ENCODE data around the gene EPAS1.

Gene EPAS1

GRCh38 chr2:46260305-46260704 lies 36.9 kb upstream of the EPAS1 start:
- no peak for DNase-seq (ENCODE audit: extremely low spot score)
- POLR2A ChIA-PET, result no interaction called here
- CTCF ChIA-PET, result no interaction called here
- TF ChIP-seq PKNOX1 (IDR thresholded peaks at IDR 0.05) (no peak), ARNT (IDR thresholded peaks at IDR 0.05) (no peak)

DNA sequence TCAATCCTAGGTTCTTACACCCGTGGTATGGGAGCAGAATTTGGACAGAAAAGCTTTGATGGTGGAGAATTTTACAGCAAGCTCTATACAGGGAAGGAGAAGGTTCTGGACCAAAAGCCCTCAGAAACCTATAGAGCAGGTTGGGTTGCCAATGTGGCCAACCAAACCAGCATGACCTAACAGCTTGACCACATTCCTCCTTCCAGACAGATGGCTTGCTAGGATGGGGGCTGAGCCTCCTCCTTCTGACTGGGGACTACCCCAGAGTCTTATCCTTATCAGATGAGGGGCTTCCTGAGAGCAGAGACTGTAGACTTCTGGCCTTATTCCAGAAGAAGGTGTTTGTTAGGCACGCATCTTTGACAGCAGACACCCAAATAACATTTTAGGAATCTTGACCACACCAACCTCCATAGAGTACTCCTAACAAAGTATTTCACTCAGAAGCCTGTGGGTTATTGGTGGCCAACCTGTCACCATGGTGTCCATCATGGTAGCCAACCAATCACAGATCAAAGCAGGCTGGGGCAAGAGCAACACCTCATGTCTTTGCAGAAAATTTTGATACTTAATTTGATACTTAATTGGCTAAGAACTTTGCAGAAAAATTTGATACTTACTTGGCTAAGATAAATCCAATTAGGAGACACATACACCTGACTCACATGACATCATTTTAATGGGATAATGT lies 34.8 kb upstream of the EPAS1 start:
- DNase-seq (ENCODE audit: extremely low spot score), result no peak
- TF ChIP-seq CTBP1 (IDR thresholded peaks at IDR 0.05; ENCODE audit: borderline replicate concordance) (no peak), SP1 (IDR thresholded peaks at IDR 0.05) (no peak), TARDBP (IDR thresholded peaks at IDR 0.05) (no peak), SUZ12 (IDR thresholded peaks at IDR 0.05) (no peak), FOXK2 (IDR thresholded peaks at IDR 0.05) (no peak), BHLHE40 (IDR thresholded peaks at IDR 0.05; ENCODE audit: borderline replicate concordance) (no peak), PKNOX1 (IDR thresholded peaks at IDR 0.05) (no peak), ZNF384 (IDR thresholded peaks at IDR 0.05) (no peak), LEF1 (IDR thresholded peaks at IDR 0.05; ENCODE audit: borderline replicate concordance) (no peak), HDGF (IDR thresholded peaks at IDR 0.05; ENCODE audit: borderline replicate concordance) (no peak), FOXM1 (IDR thresholded peaks at IDR 0.05; ENCODE audit: borderline replicate concordance) (no peak), ELF4 (IDR thresholded peaks at IDR 0.05) (no peak), NFRKB (IDR thresholded peaks at IDR 0.05) (no peak), FOXA1 (IDR thresholded peaks at IDR 0.05) (no peak)
- POLR2A ChIA-PET, result no interaction called here
- CTCF ChIA-PET, result no interaction called here

GRCh38 chr2:46263347-46263746 lies 33.9 kb upstream of the EPAS1 start:
- no peak for DNase-seq (ENCODE audit: extremely low spot score)
- TF ChIP-seq PKNOX1 (IDR thresholded peaks at IDR 0.05) (no peak), ZNF384 (IDR thresholded peaks at IDR 0.05) (no peak), L3MBTL2 (conservative IDR thresholded peaks at IDR 0.05) (no peak), FOXA1 (IDR thresholded peaks at IDR 0.05) (no peak), NFRKB (IDR thresholded peaks at IDR 0.05) (no peak), HDGF (IDR thresholded peaks at IDR 0.05; ENCODE audit: borderline replicate concordance) (no peak), FOXK2 (IDR thresholded peaks at IDR 0.05) (no peak), ARNT (IDR thresholded peaks at IDR 0.05) (no peak), LEF1 (IDR thresholded peaks at IDR 0.05; ENCODE audit: borderline replicate concordance) (no peak), TARDBP (IDR thresholded peaks at IDR 0.05) (no peak), SUZ12 (IDR thresholded peaks at IDR 0.05) (no peak), ELF4 (IDR thresholded peaks at IDR 0.05) (no peak), CTBP1 (IDR thresholded peaks at IDR 0.05; ENCODE audit: borderline replicate concordance) (no peak), FOXM1 (IDR thresholded peaks at IDR 0.05; ENCODE audit: borderline replicate concordance) (no peak), BHLHE40 (IDR thresholded peaks at IDR 0.05; ENCODE audit: borderline replicate concordance) (no peak)
- POLR2A ChIA-PET, result no interaction called here
- CTCF ChIA-PET, result no interaction called here

- ChIA-PET POLR2A (no interaction called here), CTCF (no interaction called here)
- no peak for TF ChIP-seq HDGF (IDR thresholded peaks at IDR 0.05; ENCODE audit: borderline replicate concordance)
- no peak for TF ChIP-seq SUZ12 (IDR thresholded peaks at IDR 0.05)
- no peak for TF ChIP-seq PKNOX1 (IDR thresholded peaks at IDR 0.05)
- TF ChIP-seq L3MBTL2 (conservative IDR thresholded peaks at IDR 0.05), result no peak
- no peak for TF ChIP-seq BHLHE40 (IDR thresholded peaks at IDR 0.05; ENCODE audit: borderline replicate concordance)
- TF ChIP-seq FOXA1 (IDR thresholded peaks at IDR 0.05), result no peak
- TF ChIP-seq ARNT (IDR thresholded peaks at IDR 0.05), result no peak
- no peak for TF ChIP-seq SP1 (IDR thresholded peaks at IDR 0.05)
- TF ChIP-seq TARDBP (IDR thresholded peaks at IDR 0.05), result no peak
- no peak for DNase-seq (ENCODE audit: extremely low spot score)
Measured at GRCh38 chr2:46264447-46264846, 32.8 kb upstream of the EPAS1 start.

DNA sequence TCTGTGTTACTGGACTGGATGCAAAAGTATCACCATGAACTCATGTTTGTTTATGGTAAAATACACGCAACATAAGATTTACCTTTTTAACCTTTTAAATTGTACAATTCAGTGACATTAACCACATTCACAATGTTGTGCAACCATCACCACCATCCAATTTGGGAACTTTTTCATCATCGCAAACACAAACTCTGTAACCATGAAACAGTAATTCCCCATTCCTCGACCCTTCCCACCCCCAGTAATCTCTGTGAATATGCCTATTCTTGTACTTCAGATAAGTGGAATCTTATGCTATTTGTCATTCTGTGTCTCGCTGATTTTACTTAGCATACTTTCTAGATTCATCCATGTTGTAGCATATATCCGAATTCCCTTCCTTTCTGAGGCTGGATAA lies 31.1 kb upstream of the EPAS1 start:
- TF ChIP-seq L3MBTL2 (conservative IDR thresholded peaks at IDR 0.05) (no peak), SP1 (IDR thresholded peaks at IDR 0.05) (no peak), SUZ12 (IDR thresholded peaks at IDR 0.05) (no peak), ZNF384 (IDR thresholded peaks at IDR 0.05) (no peak), HDGF (IDR thresholded peaks at IDR 0.05; ENCODE audit: borderline replicate concordance) (no peak), LEF1 (IDR thresholded peaks at IDR 0.05; ENCODE audit: borderline replicate concordance) (no peak), FOXK2 (IDR thresholded peaks at IDR 0.05) (no peak), BHLHE40 (IDR thresholded peaks at IDR 0.05; ENCODE audit: borderline replicate concordance) (no peak), PKNOX1 (IDR thresholded peaks at IDR 0.05) (no peak), TARDBP (IDR thresholded peaks at IDR 0.05) (no peak), NFRKB (IDR thresholded peaks at IDR 0.05) (no peak), ARNT (IDR thresholded peaks at IDR 0.05) (no peak), CTBP1 (IDR thresholded peaks at IDR 0.05; ENCODE audit: borderline replicate concordance) (no peak), FOXM1 (IDR thresholded peaks at IDR 0.05; ENCODE audit: borderline replicate concordance) (no peak), FOXA1 (IDR thresholded peaks at IDR 0.05) (no peak), ELF4 (IDR thresholded peaks at IDR 0.05) (no peak)
- ChIA-PET POLR2A (no interaction called here), CTCF (no interaction called here)
- DNase-seq (ENCODE audit: extremely low spot score), result no peak

Data from HEK293T (cell line).